ENCODE data around the gene GRK2.
A peak's percentile ranks its signal among the peaks of the same experiment; 100 is the strongest.
"Not testable (repeated sequence)": the region's sequence is repeated elsewhere in the genome, so short reads cannot be mapped to it uniquely, and the experiment has no call there.

GRK2 gene

DNA sequence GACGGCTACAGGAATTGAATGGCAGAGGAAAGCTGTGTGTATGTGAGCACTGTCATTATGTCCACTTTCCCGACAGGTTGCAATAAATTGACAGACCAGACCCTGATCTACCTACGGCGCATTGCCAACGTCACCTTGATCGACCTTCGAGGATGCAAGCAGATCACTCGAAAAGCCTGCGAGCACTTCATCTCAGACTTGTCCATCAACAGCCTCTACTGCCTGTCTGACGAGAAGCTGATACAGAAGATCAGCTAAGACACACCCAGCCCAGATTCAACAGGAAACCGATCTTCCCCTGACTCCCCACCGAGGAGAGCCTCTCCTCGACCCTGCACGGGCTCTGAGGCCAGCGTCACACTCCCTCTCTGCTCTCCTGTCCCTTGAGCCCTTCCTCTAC, 11.5 kb upstream of the GRK2 start:
- DNase-seq = no peak

DNA sequence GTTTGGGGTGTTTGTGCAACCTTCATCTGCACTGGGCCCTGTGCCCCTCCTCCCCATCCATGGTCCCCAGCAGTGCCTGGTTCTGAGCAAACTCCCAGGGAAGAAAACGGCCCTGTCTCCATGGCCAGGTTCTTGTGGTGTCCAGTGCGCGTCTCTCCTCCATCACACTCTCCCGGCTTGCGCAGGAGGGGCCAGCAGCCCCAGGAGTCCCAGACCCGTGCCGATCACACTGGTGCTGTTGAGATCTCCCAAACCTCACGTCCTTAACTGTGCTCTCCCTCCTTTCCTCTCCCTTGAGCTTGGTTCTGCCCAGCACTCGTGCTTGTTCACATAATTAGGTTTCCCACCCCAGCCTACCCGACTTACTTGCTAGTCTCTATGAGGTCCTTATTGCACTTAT, 10.9 kb upstream of the GRK2 start:
- DNase-seq = no peak

DNA sequence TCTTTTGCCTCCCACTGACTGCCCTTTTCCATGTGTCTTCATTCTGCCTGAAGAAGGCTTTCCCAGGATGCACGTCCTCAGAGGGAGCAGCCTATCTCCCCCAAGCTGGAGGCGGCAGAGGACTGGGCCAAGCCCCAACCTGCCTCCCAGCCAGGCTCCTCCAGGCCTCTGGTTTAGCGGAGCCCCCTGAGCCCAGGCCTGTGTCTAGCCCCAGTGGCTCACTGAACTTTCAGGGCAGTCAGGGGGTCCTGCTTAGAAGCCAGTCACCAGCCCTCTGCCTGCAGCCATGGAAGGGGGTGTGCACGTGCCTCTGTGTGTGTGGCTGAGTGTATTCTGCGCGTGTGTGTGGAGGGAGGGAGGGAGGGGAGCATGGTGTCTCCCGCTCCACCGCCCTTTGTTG, 10.4 kb upstream of the GRK2 start:
- no peak for DNase-seq

DNA sequence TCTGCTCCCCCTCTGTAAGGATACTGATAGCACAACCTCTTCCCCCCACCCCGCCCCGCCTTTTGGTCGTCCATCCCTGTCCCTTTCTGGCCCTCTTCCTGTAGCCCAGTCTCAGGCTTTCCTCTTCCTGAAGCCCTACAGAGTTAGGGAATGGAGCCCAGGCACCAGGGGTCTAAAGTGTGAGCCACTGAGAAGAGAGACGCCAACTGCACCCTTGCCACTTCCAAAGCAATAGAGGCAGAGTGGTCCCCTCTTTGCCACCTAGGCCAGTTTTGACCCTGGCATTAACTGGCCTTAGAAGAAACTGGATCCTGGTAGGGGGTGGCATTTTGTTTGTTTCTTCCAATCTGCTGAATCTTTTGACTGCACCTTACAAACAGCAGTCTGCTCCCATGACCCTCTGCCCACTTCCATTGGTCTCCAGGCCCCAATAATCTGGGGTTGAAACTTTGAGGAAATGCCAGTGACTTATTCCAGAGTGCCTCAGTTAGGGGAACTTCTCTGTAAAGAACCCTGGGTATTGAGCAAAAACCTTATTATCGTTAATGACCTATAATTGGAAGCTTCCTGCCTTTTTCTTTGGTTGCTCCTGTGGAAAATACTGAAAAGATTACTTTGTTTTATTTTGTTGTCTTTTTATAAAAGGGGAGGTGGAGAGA, 9.7 kb upstream of the GRK2 start:
- no peak for DNase-seq

DNA sequence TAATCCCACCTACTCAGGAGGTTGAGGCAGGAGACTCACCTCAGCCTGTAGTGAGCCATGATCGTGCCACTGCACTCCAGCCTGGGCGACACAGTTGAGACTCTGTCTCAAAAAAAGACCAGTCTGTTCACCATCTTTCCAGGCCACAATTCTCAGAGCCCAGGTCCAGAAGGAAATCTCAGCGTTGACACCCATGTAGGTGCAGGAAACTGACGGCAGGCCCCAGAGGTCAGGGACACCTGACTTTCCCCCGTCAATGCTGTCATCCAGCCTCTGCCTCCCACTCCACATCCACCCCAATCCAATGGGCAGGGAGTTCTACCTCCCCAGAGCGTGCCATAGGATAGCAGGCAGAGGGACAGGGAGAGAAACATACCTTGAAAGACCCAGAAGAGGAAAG, 5.9 kb upstream of the GRK2 start:
- DNase-seq = no peak

DNA sequence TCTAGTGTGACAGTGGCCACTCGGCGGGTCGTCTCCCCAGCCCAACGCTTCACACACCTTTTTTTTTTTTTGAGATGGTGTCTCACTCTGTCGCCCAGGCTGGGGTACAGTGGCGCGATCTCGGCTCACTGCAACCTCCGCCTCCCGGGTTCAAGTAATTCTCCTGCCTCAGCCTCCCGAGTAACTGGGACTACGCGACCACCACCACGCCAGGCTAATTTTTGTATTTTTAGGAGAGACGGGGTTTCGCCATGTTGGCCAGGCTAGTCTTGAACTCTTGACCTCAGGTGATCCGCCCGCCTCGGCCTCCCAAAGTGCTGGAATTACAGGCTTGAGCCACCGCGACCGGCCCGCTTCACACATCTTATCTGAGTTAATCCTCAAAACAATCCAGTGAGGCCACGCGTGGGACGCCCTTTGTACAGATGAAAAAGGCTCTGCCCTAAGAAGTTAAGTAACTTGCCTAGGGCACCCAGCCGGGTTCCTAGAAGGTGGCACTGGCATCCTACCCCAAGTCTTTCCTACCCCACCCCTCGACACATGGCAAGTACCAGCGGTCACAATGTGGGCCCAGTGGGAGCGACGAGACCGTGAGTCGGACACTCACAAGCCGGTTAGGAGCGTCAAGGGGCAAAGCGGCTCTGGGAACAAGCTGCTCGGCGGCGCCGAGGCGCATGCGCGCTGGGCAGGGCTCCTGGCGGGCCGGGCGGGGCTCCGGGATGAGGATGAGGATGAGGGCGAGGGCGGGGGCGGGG, 5.2 kb upstream of the GRK2 start:
- DNase-seq = not testable (repeated sequence)

DNA sequence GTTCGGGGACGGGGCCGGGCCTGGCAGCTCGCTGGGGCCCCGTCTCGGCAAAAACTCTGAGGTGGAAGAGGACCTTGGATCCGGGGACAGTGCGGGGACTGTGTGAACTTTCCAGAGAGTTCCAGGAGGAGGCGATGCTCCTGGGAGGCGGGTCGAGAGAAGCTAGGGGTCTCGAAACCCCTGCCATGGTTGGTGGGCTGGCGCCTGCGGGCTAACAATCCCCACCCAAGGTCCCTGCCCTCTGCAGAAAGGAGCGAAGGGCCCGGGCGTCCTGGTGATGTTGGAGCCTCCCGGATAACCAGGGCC, 4.7 kb upstream of the GRK2 start:
- DNase-seq = no peak

DNA sequence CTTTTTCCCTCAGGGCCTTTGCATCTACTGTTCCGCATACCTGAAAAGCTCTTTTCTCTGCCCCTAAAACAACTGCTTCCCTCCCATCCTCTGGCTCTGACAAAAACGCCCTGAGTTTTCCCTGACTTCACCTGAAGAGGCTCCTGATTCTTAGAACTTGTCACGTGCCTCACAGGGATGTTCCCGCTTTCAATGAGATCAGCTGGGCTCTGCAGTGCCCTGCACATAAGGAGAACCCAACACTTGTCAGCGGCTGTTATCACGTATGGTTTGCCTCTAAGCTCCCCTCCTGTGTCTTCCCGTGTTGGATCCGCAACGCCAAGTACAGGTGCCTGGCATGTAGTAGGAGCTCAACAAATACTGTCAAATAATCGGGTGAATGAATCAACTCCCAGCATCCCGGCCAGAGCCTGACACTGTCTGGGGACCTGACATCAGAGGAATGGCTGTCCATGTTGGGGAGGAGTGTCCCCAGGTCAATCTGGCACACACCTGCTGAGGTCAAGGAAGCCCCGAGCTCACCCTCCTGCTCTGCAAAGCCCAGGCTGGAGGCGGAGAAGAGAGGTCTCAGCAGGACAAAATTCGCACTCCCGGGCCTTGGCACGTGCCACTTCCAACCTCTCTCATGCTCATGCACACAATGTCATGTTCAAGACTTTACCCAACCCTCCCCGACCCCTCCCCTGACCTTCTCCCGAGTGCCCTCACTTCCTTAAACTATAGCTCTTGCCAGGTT, 4.2 kb upstream of the GRK2 start:
- DNase-seq = no peak

DNA sequence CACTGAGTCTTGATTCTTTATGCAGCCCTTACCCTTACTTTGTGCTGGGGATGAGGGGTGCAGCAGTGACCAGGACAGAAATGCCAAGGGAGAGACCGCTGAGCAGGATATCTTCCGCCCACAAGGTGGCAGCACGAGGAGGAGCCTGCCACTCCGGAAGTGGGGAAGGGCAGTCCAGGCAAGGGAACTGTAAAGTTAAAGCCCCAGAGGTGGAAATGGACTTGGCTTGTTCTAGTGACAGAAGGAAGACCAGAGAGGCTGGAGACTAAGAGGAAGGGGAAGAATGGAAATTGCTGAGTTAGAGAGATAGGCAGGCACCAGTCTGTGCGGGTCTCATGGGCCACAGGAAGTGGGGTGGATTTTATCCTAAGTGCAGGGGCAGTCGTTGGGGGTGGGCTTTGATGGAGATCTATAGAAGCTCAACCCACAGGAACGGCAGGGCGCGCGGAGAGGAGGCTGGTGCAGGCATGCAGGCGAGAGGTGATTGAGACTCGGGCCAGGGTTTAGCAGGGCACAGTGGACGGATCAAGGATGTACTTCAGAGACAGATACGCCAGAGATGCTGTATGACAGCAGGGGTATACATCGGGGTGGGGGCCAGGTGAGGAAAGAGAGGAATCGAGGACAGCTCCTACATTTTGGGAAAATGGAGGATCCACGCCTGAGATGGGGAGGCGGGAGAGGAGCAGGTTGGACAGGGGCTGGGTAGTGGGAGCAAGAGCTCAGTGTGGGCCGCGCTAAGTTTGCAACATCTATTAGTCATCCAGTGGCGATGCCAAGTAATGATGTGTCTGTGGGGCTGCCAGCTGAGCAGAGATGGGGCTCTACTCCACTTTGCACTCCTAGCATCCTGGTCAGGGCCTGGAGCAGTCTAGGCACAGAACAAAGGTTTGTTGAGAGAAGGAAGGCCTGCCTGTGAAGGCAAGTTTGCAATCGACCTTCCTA, 3.3 kb upstream of the GRK2 start:
- peak; percentile 59 for DNase-seq

DNA sequence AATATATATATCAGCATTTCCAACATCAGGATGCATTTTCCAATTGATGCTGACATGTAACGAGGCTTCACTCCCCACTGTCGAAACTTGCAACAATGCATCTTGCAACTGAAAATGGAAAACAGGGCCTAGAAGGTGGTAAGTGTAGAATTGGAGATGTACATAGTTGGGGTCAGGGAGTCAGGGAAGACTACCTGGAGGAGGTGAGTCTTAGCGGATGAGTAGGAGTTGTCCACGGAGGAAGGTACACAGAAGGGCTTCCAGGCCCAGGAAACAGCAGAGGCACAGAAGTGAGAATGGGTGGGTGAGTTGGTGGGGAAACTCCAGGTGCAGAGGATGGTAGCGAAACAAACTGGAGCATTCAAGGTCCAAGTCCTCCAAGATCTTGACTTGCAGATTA, 2.0 kb upstream of the GRK2 start:
- DNase-seq = no peak

DNA sequence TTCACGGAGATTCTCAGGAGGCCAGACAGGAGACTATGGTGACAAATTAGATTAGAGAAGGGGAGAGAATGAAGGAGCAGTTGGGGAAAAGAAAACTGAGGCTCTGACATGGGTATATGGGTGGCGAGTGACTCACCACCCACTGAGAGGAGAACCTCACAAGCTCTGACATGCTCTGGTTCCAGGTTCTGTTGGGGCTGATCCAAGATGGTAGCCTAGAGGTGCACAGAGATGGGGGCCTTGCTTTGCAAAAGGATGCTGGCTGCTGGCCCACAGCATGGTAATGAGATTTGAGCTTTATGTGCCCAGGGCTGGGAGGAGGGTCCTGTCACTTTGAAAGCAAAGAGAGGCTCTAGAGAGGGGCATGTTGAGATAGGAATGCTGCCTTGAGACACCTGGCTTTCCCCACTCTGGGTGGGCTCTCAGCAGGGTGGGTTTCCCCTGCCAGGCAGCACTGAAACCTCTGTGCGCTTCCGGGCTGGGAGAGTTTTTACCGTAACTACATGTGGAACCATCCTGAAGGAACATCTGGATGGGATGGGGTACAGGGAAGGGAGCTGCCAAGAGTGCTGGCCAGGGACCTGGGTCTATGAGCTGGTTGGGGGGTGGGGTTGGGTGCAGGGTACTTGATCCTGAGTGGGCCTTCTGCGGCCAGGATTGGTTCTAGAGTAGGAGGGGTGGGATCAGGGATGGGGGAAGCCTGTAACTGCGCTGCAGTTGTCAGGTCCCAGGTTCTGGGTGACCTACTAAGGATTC, 1.2 kb upstream of the GRK2 start:
- DNase-seq = no peak

DNA sequence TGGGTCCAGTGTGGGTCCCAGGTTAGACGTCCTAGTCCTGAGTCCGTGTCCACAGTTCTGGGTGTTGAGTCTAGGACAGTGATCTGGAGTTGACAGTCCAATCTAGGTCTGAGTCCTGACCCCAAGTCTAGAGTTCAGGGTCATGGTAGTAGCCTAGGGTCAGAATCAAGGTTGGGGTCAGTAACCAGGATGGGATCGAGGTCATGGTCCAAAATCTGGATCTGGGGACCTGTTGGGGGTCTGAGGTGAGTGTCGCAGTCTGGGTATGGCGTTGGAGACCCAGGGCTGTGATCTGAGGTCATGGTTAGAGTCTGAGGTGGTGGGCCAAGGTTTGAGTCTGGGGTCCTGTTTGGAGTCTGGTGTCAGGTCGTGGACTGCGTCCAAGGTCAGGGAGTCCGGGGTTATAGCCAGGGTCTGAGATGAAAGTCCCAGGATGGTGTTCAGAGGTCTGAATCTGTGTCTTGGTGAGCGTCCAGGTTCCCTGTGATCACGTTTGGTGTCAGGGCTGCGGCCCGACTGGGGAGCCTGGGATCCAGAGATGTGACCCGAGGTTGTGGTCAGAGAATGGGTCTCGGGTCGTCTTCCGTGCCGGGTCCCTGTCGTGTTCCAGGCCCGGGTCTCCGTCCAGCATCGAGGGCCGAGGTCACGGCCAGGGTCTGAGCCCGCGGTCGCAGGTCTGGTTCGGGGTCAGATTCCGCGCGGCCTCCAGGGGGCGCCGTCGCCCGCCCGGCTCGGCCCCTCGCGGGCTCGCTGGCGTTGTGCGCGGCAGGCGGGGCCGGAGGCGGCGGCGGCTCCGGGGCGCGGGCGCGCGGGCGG, 432 bp upstream of the GRK2 start:
- DNase-seq = no peak

DNA sequence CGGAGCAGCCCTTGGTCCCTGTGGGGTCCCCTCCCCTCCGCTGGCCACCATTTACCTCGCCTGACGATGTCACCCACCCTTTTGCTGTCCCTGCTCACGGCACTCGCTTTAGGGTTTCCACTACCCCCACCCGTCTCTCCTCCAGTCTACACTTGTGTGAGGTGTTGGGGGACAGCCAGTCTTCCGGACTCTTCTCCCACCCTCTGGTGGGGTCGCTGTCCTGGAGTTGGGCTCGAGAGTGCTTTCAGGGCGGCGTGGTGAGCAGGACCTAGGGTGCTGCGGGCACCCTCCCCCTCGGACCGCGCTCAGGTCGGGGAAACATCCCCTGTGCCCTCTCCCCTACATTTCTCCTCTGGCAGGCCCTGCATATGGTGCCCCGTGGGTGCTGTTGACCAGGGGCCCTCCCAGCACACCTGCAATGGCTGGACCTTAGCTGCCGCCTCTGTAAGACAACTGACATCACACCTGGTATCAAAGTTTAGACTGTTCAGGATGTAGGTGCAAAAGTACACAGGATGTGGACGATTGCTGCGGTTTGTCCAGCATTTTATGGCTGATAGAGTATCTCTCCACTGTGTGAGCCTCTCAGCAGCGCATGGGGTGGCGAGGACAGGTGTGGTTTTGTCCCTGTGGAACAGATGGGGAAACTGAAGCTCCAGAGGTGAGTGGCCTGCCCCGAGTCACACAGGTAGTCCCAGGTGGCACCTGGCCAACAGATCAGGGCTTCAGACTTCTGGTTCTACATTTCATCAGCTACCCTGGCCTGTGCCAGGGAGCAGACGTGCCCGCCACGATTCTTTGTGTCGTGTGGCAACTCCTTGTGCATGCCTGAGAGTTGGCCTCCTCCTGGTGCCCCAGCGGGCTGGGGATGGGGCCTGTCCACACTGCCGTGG, 1.2 kb downstream of the GRK2 start:
- DNase-seq = no peak

DNA sequence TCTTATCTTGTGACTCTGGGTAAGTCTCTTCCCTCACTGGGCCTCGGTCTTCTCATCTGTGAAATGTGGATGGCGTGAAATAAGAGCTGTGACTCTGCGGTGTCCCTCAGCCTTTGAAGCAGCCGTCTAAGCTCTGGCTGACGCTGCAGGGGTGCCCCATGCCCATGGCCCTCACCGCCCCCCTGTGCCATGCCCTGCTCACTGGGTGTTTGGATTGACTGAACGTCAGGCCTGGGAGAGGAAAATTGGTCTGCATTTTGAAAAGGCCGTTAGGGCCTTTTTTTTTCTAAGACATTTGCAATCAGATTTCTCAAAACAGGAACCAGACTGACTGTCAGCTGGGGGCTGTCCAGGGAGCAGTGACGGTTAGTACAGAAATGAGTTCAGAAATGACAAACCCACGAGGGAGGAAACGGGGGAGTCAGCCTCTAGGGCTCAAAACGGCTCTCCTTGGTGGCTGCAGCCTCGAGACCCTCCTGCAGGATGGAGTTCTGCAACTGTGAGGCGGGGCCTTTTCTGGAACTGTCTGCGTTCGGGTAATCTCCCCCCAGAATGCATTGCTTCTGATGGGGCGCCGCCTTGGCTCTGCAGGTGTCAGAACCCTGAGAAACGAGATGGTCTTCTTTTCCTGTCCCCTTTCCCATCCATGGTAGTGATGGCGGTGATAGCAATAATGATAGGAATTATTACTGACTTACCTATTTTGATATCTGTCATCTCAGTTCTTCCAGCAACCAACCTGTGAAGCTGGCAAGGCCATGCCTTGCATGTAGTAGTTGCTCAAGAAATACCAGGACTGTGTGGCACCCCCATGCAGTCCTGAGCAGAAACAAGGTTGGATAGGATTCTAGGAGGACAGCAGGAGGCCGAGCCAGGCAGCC, 2.0 kb downstream of the GRK2 start:
- no peak for DNase-seq

DNA sequence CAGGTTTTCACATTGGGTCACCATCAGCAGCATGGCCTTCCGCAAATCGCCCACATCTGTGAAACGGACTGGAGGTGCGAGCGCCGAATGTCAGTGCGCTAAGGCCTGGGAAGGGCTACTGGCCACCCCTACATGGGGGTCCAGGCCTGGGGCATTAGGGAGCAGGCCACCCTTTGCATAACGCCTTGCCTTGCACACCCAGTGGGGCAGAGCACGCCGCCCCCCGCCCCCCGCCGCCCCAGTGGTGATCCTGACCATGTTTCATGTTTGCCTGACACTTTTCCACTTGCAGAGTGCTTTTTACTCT, 2.6 kb downstream of the GRK2 start:
- DNase-seq = no peak

DNA sequence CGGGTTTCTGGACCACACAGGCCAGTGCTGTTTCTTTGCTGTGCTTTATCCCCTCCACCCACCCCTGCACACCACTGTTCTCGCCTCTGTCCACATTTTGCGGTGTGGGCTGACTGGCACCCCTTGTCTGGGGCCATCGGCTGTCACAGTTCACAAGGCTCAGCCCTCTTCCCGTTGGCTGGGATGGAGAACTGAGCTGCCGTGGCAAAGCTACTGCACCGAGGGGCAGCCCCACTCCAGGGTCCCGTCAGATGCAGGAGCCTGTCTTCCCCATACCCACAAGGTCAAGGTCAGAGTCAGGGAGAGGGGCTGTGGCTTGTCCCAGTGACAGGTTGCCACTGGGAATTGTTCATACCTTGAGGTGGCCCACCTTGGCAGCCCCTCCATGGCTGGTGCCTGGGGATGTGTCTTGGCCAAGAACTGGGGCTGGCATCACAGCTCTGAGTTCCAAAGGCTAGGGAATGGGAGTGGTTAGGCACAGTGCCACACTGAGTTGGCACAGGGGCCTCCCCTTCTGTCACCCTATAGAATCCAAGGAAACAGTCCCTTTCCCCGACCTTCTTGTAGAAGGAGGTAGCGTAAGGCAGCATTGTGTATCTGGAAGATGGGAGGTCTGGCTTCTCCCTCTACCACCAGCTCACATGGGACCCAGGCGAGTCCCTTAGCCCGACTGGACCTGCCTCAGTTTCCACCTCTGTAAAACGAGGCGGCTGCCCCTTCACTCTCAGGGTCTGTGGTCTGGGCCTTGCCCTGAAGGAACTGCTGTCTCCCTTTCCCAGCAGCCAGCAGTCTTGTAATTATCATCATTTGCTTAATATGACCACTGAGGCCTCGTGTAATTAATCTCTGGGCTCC, 3.4 kb downstream of the GRK2 start:
- no peak for DNase-seq

DNA sequence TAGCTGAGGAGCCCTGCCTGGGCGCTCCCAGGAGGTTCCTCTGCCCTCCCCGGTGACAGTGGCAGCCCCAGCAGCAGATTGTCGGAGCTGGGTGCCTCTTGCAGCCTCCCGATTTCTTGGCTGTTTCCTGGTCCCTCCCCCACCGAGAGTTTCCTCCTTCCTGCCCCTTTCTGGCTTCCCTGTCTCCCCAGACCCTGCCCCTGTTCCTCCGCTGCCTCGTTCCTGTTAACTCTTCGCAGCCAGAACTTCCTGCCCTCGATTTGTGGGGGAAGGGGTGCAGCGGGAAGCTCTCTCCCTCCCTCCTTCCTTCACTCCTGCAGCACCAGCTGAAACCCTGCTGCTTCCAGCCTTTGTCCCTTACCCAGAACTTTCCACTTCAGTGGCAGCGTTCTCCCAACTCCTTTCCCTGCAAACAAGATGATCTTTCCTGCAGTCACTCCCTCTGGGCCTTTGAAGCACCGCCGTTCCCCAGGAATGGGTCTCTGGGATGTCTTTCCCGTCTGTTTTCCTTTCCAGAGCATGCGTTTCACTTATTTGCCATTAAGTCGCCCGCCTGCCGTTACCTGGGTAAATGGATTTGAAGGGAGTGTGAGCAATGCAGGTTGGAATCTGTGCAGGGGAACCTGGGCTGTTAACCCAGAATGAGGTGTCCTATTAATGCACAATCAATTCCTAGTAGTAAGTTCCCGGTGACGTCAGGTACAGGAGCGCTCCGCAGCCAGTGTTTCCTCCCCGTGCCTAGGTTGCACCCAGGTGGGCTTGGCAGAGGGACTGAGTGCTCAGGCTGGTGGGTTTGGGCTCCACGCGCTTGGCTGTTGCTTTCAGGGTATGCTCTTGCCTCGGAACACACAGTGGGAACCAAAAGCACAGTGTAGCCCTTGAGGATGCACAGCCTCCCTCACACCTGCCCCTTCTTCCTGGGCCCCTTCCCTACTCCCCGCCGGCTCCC, 4.3 kb downstream of the GRK2 start:
- DNase-seq = no peak

DNA sequence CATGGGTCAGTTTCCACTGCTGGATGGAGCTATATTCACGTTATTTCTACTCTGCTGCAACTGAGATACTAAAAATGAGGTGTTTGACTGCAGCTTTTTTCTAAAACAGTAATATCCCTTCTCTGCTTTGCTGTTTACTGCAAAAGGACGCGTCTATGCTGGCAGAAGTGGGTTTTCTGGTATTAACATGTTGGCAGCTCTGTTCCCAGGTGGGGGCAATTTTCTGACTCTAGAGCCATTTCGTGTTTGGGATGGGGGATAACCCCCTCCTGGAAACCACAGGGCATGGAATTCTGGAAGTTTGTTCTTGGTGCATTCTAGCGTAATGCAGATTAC, 4.9 kb downstream of the GRK2 start:
- DNase-seq = no peak
